ENCODE data around the gene ATP2B3. TPM values are rescaled to one million over a fixed set of nuclear protein-coding genes. Genes with fewer than 3 reads are reported as not detected.

ATP2B3 gene
- total RNA-seq, 1 experiment from 2014 or later = 0.35 TPM

DNA sequence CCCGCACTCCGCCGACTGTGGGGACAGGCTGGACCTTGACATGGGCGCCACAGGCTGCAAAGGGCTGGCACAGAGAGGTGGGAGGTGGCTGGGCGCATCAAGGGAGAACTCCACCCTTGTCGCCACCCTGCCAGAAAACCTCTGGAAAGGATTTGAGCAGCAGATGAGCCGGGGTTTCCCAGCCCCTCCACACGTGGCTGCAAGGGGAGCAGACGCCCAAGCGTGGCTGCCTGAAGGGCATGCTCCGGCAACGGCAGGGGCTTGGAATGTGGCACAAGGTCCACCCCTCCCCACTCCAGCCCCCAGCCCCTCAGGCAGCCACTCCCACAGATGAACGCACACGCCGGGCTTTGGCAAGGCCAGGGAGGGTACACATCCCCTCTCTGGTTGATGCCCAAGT, 18.1 kb upstream of the ATP2B3 start:
- Histone ChIP-seq H2BK20ac (ENCODE audit: low read depth, low read length, poor library complexity, severe bottlenecking) (no peak overlapping the region), H4K8ac (replicated peaks; ENCODE audit: insufficient read length, low read depth, low read length) (no peak overlapping the region)

More for the DNA sequence above, 18.1 kb upstream of the ATP2B3 start:
- no peak overlapping the region for H4K5ac ChIP-seq (ENCODE audit: insufficient read length, low read depth, low read length)
- H2BK120ac ChIP-seq (ENCODE audit: low read depth, low read length, poor library complexity, severe bottlenecking) = no peak overlapping the region
- TF ChIP-seq, protein P1, sequence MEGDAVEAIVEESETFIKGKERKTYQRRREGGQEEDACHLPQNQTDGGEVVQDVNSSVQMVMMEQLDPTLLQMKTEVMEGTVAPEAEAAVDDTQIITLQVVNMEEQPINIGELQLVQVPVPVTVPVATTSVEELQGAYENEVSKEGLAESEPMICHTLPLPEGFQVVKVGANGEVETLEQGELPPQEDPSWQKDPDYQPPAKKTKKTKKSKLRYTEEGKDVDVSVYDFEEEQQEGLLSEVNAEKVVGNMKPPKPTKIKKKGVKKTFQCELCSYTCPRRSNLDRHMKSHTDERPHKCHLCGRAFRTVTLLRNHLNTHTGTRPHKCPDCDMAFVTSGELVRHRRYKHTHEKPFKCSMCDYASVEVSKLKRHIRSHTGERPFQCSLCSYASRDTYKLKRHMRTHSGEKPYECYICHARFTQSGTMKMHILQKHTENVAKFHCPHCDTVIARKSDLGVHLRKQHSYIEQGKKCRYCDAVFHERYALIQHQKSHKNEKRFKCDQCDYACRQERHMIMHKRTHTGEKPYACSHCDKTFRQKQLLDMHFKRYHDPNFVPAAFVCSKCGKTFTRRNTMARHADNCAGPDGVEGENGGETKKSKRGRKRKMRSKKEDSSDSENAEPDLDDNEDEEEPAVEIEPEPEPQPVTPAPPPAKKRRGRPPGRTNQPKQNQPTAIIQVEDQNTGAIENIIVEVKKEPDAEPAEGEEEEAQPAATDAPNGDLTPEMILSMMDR (conservative IDR thresholded peaks at IDR 0.05) = no peak
- peaks cover 14% of the 10 kb centered on the region for H3K9me3 ChIP-seq (ENCODE audit: control insufficient read depth, low read depth, low read length)
- H3K79me2 ChIP-seq (ENCODE audit: insufficient read depth, low read length) = no peaks in the 10 kb centered on the region
- H3K27me3 ChIP-seq (ENCODE audit: insufficient read depth, low read length) = no peaks in the 10 kb centered on the region
- H2BK12ac ChIP-seq (ENCODE audit: insufficient read length, low read depth, low read length) = no peak overlapping the region
- no peak overlapping the region for H3K23ac ChIP-seq (ENCODE audit: insufficient read length, low read depth, low read length)
- H3K9me3 Mint-ChIP-seq = peaks cover 36 to 50% of the 10 kb centered on the region in 2 experiments
- no peak overlapping the region for H3K4me3 Mint-ChIP-seq
- no peak overlapping the region for H2BK5ac ChIP-seq (ENCODE audit: insufficient read length, low read length)
- H3K56ac ChIP-seq (ENCODE audit: insufficient read length, low read depth, low read length) = no peak overlapping the region
- no CpG with 5 or more reads among the region's 15 CpGs for WGBS (ENCODE audit: extremely low coverage, insufficient read length, low lambda C conversion rate)
- no peaks in the 10 kb centered on the region for H4K20me1 ChIP-seq (ENCODE audit: control insufficient read depth, insufficient read depth, insufficient read length)
- H3K27ac ChIP-seq (ENCODE audit: insufficient read length, low read depth, low read length) = no peak overlapping the region
- H2AK5ac ChIP-seq (ENCODE audit: insufficient read length, low read length) = no peak overlapping the region
- H3K4me1 Mint-ChIP-seq = peaks cover 0 to 2% of the 10 kb centered on the region in 2 experiments; a peak in 1 of 4 replicates
- no peak overlapping the region for H3K27ac Mint-ChIP-seq
- no peaks in the 10 kb centered on the region for H3K23me2 ChIP-seq (ENCODE audit: insufficient read length, low read depth, low read length, poor library complexity, severe bottlenecking)
- H3K18ac ChIP-seq (ENCODE audit: insufficient read length, low read depth, low read length) = no peak overlapping the region
- no peaks in the 10 kb centered on the region for H3K79me1 ChIP-seq (ENCODE audit: insufficient read depth, low read depth, low read length, poor library complexity, severe bottlenecking)
- H3K4me2 ChIP-seq (ENCODE audit: insufficient read depth, insufficient read length, low read length) = no peak overlapping the region
- no peak overlapping the region for H4K91ac ChIP-seq (ENCODE audit: insufficient read length, low read depth, low read length)
- H3T11ph ChIP-seq (ENCODE audit: low read length) = no peak overlapping the region
- no peak overlapping the region for H2AFZ ChIP-seq (ENCODE audit: low read length)
- H2BK15ac ChIP-seq (ENCODE audit: low read depth, low read length) = no peak overlapping the region
- no peaks in the 10 kb centered on the region for H3K4me1 ChIP-seq (ENCODE audit: insufficient read depth, low read length)
- no peak for DNase-seq
- H3K4ac ChIP-seq (ENCODE audit: low read depth, low read length) = no peak overlapping the region
- no peak overlapping the region for H3K9ac ChIP-seq (ENCODE audit: extremely low read depth, insufficient read length, low read length)
- H3K36me3 Mint-ChIP-seq (ENCODE audit: insufficient read depth in 1 of 3, low read depth in 3 of 3) = peaks cover 6 to 8% (median 7%) of the 10 kb centered on the region in 3 experiments; a peak in 5 of 7 replicates
- no peak overlapping the region for H3K14ac ChIP-seq (ENCODE audit: insufficient read depth, low read length)
- H3K27me3 Mint-ChIP-seq (ENCODE audit: low read depth) = peaks cover 8% of the 10 kb centered on the region

Data from H9 (cell line).